HCT116 (cell line): ENCODE data around the gene NOP10. TPM values are rescaled to one million over a fixed set of nuclear protein-coding genes. Genes with fewer than 3 reads are reported as not detected.

Experiments
- ATAC-seq: fragments of 200-7000 bp; cut with Tn5 transposase; 2 replicates; pipeline ENCODE4 v1.9.1; 2020; ENCODE audit warnings: mild to moderate bottlenecking, moderate library complexity
- BruUV-seq: library from RNA; stranded (reverse); fragments of 400-500 nt; replicated peaks from 2 replicates; lab custom pipeline; 2021; lab: Mats Ljungman, UMichigan
- CTCF ChIA-PET: fragments of 300-600 bp; sonication (Branson Sonifier 250); formaldehyde crosslinking; loops from one replicate; lab custom pipeline; 2021; ENCODE audit warnings: antibody characterized with exemption; lab: Charles Lee
- POLR2A ChIA-PET: fragments of 300-600, 350-600 bp; sonication (Branson Sonifier 250); formaldehyde crosslinking; loops from one replicate; lab custom pipeline; 2021; ENCODE audit warnings: antibody characterized with exemption; lab: Charles Lee
- RAD21 ChIA-PET, 2 experiments: fragments of 300-600 bp; sonication (Branson Sonifier 250); formaldehyde crosslinking; loops; one replicate each; lab custom pipeline; 2023; ENCODE audit warnings: low total read pairs in 2 of 2; ENCODE audit not compliant: uncharacterized antibody in 2 of 2, unreplicated experiment in 2 of 2, low non-redundant PET in 1 of 2; lab: Charles Lee
- DNase-seq: peaks from one replicate; pipeline ENCODE4 v3.0.0-alpha.2; 2010; ENCODE audit warnings: low read depth, low spot score
- H2AFZ ChIP-seq: fragments of 200-600 bp; shearing (Covaris generic), sonication (generic); 2 replicates; pipeline ENCODE4 v1.6.1; 2017; ENCODE audit warnings: low read depth, mixed run types, mixed read lengths, antibody characterized with exemption, low read length; ENCODE audit not compliant: poor library complexity, severe bottlenecking
- H3K27ac ChIP-seq: 2 replicates; pipeline ENCODE4 v1.5.1; 2012; ENCODE audit warnings: low read depth, low read length
- H3K27me3 ChIP-seq: fragments of 200-600 bp; sonication (generic); 2 replicates; pipeline ENCODE4 v1.6.1; 2016; ENCODE audit warnings: mixed run types, low read length, mixed read lengths; ENCODE audit not compliant: insufficient read depth
- H3K36me3 ChIP-seq, 2 experiments: fragments of 200-500 bp in 1 of 2; fragments of 200-600 bp in 1 of 2; sonication (Bioruptor generic) in 1 of 2; sonication (generic) in 1 of 2; 2 replicates each; pipeline versions ENCODE4 v1.5.1 to v1.6.1; 2014 to 2016; ENCODE audit warnings: low read length in 2 of 2, inconsistent platforms in 1 of 2, mixed read lengths in 1 of 2, mixed run types in 1 of 2; ENCODE audit not compliant: insufficient read depth in 2 of 2, control insufficient read depth in 1 of 2
- H3K4me1 ChIP-seq, 2 experiments: fragments of 200-600 bp in 1 of 2; sonication (generic) in 1 of 2; 2 replicates each; pipeline versions ENCODE4 v1.5.1 to v1.6.1; 2012 to 2017; ENCODE audit warnings: low read length in 2 of 2, inconsistent platforms in 1 of 2, mild to moderate bottlenecking in 1 of 2, mixed read lengths in 1 of 2, mixed run types in 1 of 2, moderate library complexity in 1 of 2; ENCODE audit not compliant: insufficient read depth in 2 of 2, control insufficient read depth in 1 of 2
- H3K4me2 ChIP-seq: fragments of 200-600 bp; sonication (generic); 2 replicates; pipeline ENCODE4 v1.6.1; 2017; ENCODE audit warnings: mixed run types, low read length, mixed read lengths
- H3K4me3 ChIP-seq, 2 experiments: fragments of 200-600 bp in 1 of 2; sonication (generic) in 1 of 2; replicated peaks in 1 of 2; 2 replicates each; pipeline ENCODE4 v1.5.1; 2011 to 2016; ENCODE audit warnings: low read length in 2 of 2, control low read depth in 1 of 2, low read depth in 1 of 2, mild to moderate bottlenecking in 1 of 2, mixed read lengths in 1 of 2, mixed run types in 1 of 2
- H3K79me2 ChIP-seq: fragments of 200-600 bp; sonication (generic); 2 replicates; pipeline ENCODE4 v1.6.1; 2017; ENCODE audit warnings: mild to moderate bottlenecking, mixed run types, low read length, moderate library complexity, mixed read lengths; ENCODE audit not compliant: insufficient read depth
- H3K9ac ChIP-seq: fragments of 200-600 bp; sonication (generic); 2 replicates; pipeline ENCODE4 v1.6.1; 2016; ENCODE audit warnings: low read length, mixed read lengths
- H3K9me2 ChIP-seq: fragments of 200-600 bp; sonication (generic), shearing (Covaris generic); 2 replicates; pipeline ENCODE4 v1.6.1; 2017; ENCODE audit warnings: mixed run types, mild to moderate bottlenecking, moderate library complexity; ENCODE audit not compliant: insufficient read depth
- H3K9me3 ChIP-seq, 2 experiments: fragments of 200-500 bp in 1 of 2; fragments of 200-600 bp in 1 of 2; sonication (Bioruptor generic) in 1 of 2; sonication (generic) in 1 of 2; 2 replicates each; pipeline ENCODE4 v1.6.1; 2014 to 2017; ENCODE audit warnings: low read length in 2 of 2, mixed read lengths in 2 of 2, inconsistent platforms in 1 of 2, low read depth in 1 of 2, mild to moderate bottlenecking in 1 of 2, mixed run types in 1 of 2, moderate library complexity in 1 of 2; ENCODE audit not compliant: control insufficient read depth in 1 of 2, insufficient read depth in 1 of 2
- H4K20me1 ChIP-seq: fragments of 200-600 bp; sonication (generic), shearing (Covaris generic); 2 replicates; pipeline ENCODE4 v1.6.1; 2017; ENCODE audit warnings: mixed run types, mild to moderate bottlenecking, moderate library complexity; ENCODE audit not compliant: insufficient read depth
- EGR1 ChIP-seq: IDR thresholded peaks from 2 replicates; pipeline ENCODE4 v1.6.1; 2012; ENCODE audit warnings: low read depth
- EZH2 ChIP-seq: fragments of 200-600 bp; sonication (generic); IDR thresholded peaks from 2 replicates; pipeline ENCODE4 v1.6.1; 2017; ENCODE audit warnings: antibody characterized with exemption, mixed run types
- EZH2phosphoT487 ChIP-seq: fragments of 200-600 bp; IDR thresholded peaks from 2 replicates; pipeline ENCODE4 v1.6.1; 2018; ENCODE audit warnings: antibody characterized with exemption, borderline replicate concordance
- FOSL1 ChIP-seq: IDR thresholded peaks from 2 replicates; pipeline ENCODE4 v1.6.1; 2012; ENCODE audit warnings: low read depth
- JUND ChIP-seq: IDR thresholded peaks from 2 replicates; pipeline ENCODE4 v1.6.1; 2012
- POLR2A ChIP-seq: IDR thresholded peaks from 2 replicates; pipeline ENCODE4 v1.7.0; 2011; ENCODE audit warnings: borderline replicate concordance; ENCODE audit not compliant: insufficient read depth, insufficient read length; ENCODE audit errors: extremely low read depth
- POLR2AphosphoS5 ChIP-seq: IDR thresholded peaks from 2 replicates; pipeline ENCODE4 v1.6.1; 2011; ENCODE audit warnings: mild to moderate bottlenecking, low read depth, low read length, moderate library complexity
- RAD21 ChIP-seq: IDR thresholded peaks from 2 replicates; pipeline ENCODE4 v1.6.1; 2012; ENCODE audit warnings: low read depth, mild to moderate bottlenecking
- SP1 ChIP-seq: IDR thresholded peaks from 2 replicates; pipeline ENCODE4 v1.6.1; 2012; ENCODE audit warnings: low read depth
- TCF7L2 ChIP-seq: IDR thresholded peaks from 2 replicates; pipeline ENCODE4 v1.7.0; 2011; ENCODE audit warnings: borderline replicate concordance, inconsistent platforms; ENCODE audit not compliant: insufficient read depth, insufficient read length; ENCODE audit errors: extremely low read depth
- ZNF274 ChIP-seq: fragments of 200-500 bp; sonication (Bioruptor generic); IDR thresholded peaks from 2 replicates; pipeline ENCODE4 v1.6.1; 2014; ENCODE audit warnings: mild to moderate bottlenecking, low read depth, low read length, inconsistent platforms
- intact Hi-C: fragments of 100-400 bp; cut with micrococcal nuclease; formaldehyde crosslinking; loops from 2 replicates; pipeline ENCODE4 v1.10.0; 2022
- total RNA-seq: library from RNA; stranded (reverse); gene quantifications from one replicate; pipeline ENCODE4 v1.2.1, GENCODE V29; 2021; ENCODE audit not compliant: unreplicated experiment
- TF ChIP-seq, protein P1 (sequence below): IDR thresholded peaks from 2 replicates; pipeline ENCODE4 v1.6.1; 2012; ENCODE audit warnings: low read depth

NOP10 gene
- total RNA-seq, 1 experiment from 2014 or later, result 216 TPM

DNA sequence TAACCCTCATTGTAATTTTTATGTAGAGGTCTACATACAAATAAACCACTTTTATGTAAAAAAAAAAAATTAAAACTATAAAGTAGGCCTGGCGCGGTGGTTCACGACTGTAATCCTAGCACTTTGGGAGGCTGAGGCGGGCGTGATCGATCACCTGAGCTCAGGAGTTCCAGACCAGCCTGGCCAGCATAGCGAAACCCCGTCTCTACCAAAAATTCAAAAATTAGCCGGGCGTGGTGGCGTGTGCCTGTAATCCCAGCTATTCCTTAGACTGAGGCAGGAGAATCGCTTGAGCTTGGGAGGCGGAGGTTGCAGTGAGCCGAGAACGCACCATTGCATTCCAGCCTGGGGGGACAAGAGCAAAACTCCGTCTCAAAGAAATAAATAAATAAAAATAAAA lies 4.6 kb downstream of the NOP10 start:
- Histone ChIP-seq H3K9me2 (no peaks in the 10 kb centered on the region), H3K4me3 (peak overlapping the region; percentile 15 to 68), H3K36me3 (peaks cover 20 to 32% of the 10 kb centered on the region in 2 experiments), H3K79me2 (peaks cover 41% of the 10 kb centered on the region), H2AFZ (no peak overlapping the region), H3K27ac (peak overlapping the region; percentile 68; the same call in 1 of the 2 replicates), H3K9me3 (no peaks in the 10 kb centered on the region), H3K4me2 (peak overlapping the region; percentile 91), H3K4me1 (peaks cover 10 to 32% of the 10 kb centered on the region in 2 experiments; a peak in 3 of 4 replicates), H3K9ac (peak overlapping the region; percentile 63), H4K20me1 (no peaks in the 10 kb centered on the region), H3K27me3 (no peaks in the 10 kb centered on the region)
- BruUV-seq, result no TSS peak
- ATAC-seq (no peak), DNase-seq (no peak)
- TF ChIP-seq TCF7L2 (no peak), SP1 (no peak), POLR2AphosphoS5 (no peak), EGR1 (no peak), EZH2phosphoT487 (no peak), FOSL1 (no peak), EZH2 (no peak), JUND (no peak), RAD21 (no peak), ZNF274 (no peak), POLR2A (no peak)
- TF ChIP-seq, protein P1, sequence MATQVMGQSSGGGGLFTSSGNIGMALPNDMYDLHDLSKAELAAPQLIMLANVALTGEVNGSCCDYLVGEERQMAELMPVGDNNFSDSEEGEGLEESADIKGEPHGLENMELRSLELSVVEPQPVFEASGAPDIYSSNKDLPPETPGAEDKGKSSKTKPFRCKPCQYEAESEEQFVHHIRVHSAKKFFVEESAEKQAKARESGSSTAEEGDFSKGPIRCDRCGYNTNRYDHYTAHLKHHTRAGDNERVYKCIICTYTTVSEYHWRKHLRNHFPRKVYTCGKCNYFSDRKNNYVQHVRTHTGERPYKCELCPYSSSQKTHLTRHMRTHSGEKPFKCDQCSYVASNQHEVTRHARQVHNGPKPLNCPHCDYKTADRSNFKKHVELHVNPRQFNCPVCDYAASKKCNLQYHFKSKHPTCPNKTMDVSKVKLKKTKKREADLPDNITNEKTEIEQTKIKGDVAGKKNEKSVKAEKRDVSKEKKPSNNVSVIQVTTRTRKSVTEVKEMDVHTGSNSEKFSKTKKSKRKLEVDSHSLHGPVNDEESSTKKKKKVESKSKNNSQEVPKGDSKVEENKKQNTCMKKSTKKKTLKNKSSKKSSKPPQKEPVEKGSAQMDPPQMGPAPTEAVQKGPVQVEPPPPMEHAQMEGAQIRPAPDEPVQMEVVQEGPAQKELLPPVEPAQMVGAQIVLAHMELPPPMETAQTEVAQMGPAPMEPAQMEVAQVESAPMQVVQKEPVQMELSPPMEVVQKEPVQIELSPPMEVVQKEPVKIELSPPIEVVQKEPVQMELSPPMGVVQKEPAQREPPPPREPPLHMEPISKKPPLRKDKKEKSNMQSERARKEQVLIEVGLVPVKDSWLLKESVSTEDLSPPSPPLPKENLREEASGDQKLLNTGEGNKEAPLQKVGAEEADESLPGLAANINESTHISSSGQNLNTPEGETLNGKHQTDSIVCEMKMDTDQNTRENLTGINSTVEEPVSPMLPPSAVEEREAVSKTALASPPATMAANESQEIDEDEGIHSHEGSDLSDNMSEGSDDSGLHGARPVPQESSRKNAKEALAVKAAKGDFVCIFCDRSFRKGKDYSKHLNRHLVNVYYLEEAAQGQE, result no peak
- intact Hi-C loops, result loop anchor here (5.0 kb wide), 1 partner anchor 101 kb away; no protein-coding TSS in a partner anchor
- RAD21 ChIA-PET, result no interaction called here
- CTCF ChIA-PET, result interaction anchor here (1.0 kb wide), 3 partner anchors 27 to 250 kb away, joined by 3 to 4 read pairs (median 3); partner anchors contain the start of gene KATNBL1
- POLR2A ChIA-PET, result interaction anchor here (1.0 to 1.9 kb wide), 8 partner anchors 9 to 130 kb away, joined by 3 to 9 read pairs (median 4); no protein-coding TSS in a partner anchor
